Measurements from ENCODE around the gene ADCY7.

The ADCY7 gene

DNA sequence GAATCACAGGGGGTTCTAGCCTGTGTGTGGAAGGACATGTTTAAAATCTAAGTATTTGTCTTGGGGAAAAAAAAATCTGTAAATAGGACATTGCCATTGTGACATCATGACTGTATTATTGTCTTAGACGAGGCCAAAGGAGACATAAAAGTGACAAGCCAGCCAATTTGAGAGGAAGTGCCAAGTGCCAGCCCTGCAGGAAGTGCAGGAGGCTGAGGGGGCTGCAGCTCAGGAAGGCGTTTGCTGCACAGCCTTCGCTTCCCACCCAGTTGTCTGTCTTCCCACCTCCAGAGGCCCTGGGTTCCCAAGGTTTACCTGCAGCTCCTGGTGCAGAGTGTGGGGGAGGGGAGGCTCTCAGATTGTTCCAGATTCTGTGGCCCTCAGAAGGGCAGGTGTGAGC is 1.3 kb downstream of the ADCY7 start:
- no peak for DNase-seq (ENCODE audit: low spot score)

DNA sequence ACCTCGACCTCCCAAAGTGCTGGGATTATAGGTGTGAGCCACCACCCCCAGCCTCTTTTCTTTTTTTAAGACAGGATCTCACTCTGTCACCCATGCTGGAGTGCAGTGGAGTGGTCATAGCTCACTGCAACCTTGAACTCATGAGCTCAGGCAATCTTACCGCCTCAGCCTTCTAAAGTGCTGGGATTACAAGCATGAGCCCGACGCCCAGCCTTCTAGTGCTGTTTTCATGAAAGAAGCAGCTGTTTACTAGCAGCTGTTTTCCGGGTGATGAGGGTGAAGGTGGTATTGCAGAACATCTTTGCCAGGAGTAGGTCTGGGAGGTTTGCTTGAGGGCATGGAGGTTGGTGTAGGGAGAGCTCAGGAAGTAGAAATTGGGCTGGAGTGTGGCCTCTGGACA is 2.0 kb downstream of the ADCY7 start:
- no peak for DNase-seq (ENCODE audit: low spot score)

DNA sequence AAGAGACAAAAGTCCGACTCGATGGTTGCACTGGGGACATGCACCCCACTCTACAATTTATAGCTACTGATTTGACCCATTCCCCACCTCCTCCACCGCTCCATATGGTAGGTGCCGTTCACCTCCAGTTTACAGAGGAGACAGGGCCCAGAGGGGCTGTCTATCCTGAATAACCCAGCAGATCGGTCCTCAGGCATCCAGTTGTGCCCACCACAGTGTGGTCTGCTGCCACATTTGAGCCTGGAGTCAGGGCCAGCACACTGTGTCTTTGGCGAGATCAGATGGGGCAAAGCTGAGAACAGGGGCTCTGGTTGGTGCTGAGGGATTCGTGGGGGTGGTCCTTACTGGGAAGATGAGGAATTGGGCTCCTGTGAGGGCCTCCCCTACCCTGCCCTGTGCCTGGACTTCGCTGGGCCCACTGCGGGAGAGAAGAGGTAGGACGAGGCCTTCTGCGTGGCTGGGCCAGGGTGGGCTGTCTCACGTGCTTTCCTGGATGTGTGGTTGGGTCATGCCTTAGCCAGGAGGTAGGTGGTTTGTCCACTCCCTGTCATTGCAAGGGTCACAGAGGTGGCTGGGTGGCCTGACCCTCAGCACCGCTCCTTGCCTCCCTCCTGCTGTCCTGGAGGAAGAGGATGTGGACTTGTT is 2.8 kb downstream of the ADCY7 start:
- no peak for DNase-seq (ENCODE audit: low spot score)

DNA sequence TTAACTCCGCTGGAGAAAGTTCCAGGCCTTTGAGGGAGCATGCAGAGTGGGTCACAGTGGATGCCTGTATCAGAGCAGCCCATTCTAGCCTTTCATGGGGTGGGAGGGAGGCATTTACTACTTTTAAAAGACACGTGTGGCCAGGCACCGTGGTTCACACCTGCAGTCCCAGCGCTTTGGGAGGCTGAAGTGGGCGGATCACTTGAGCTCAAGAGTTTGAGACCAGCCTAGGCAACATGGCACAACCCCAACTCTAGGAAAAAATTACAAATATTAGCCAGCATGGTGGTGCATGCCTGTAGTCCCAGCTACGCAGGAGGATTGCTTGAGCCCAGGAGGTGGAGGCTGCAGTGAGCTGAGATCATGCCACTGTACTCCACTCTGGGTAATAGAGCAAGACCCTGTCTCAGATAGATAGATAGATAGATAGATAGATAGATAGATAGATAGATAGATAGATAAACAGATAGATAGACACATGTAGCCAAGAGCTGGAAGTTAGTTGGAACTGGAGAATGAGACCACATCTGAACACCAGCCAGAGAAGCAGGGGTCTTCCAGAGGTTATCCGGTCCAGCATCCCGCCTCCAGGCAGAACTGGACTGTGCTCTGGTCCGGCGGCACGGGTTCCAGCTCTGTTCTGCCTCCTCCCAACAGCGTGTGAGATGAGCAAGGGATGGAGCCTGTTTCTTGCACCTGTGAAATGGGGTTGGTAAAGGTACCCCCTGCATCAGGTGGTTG is 3.6 kb downstream of the ADCY7 start:
- no peak for DNase-seq (ENCODE audit: low spot score)

DNA sequence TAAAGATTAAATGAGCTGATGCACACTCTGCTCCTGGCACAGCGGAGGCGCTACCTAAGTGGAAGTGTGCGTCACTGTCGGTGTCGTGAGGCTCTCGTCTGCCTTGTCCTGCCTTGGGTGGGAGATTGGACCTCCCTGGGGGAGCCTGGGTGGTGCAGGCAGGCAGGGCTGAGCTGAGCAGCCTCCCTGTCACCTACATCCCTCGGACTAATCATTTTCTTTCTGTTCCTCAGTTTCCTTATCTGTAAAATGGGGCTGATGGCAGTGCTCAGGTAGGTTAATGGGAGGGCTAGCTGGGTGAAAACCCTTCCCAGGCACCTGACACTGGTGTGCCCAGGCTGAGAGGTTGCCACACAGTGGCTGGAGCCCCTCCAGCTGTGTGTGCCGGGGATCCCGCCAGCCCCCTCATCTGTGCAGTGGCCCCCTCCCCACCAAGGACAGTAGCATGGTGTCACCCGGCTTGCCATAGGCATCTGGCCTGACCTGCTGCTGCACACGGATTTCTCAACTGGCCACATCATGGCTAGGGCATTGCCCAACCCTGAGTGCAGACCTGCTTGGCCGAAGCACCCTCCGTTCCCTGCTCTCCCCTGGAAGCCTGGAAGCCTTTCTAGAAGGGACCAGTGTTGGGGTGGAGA is 4.3 kb downstream of the ADCY7 start:
- no peak for DNase-seq (ENCODE audit: low spot score)

- DNase-seq (ENCODE audit: low spot score), result no peak
Measured at GRCh38 chr16:50271148-50272041, 5.0 kb downstream of the ADCY7 start.

GRCh38 chr16:50272111-50272571 is 5.8 kb downstream of the ADCY7 start:
- no peak for DNase-seq (ENCODE audit: low spot score)

- no peak for DNase-seq (ENCODE audit: low spot score)
Measured at GRCh38 chr16:50272687-50273381, 6.5 kb downstream of the ADCY7 start.

GRCh38 chr16:50273382-50273690 is 7.0 kb downstream of the ADCY7 start:
- no peak for DNase-seq (ENCODE audit: low spot score)

DNA sequence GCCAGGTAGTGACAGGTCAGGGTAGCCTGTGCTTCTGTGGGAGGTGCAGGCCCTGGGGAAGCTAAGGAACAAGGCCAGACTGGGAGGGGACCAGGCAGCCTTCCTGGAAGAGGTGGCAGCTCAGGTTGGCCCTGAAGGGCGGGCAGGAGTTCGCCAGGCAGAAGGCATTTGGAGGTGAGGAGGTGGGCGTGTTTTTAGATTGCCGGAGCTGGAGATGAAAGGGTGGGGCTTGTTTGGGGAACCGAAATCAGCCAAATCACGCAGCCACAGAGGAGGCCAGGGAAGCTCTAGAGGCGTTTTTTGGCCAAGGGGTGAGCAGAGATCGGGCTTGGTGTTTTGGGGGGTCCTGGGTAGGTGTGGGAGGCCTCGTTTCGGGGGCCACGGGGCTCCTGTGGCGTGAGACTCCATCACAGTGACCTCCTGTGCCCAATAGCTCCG is 7.6 kb downstream of the ADCY7 start:
- DNase-seq (ENCODE audit: low spot score), result no peak

DNA sequence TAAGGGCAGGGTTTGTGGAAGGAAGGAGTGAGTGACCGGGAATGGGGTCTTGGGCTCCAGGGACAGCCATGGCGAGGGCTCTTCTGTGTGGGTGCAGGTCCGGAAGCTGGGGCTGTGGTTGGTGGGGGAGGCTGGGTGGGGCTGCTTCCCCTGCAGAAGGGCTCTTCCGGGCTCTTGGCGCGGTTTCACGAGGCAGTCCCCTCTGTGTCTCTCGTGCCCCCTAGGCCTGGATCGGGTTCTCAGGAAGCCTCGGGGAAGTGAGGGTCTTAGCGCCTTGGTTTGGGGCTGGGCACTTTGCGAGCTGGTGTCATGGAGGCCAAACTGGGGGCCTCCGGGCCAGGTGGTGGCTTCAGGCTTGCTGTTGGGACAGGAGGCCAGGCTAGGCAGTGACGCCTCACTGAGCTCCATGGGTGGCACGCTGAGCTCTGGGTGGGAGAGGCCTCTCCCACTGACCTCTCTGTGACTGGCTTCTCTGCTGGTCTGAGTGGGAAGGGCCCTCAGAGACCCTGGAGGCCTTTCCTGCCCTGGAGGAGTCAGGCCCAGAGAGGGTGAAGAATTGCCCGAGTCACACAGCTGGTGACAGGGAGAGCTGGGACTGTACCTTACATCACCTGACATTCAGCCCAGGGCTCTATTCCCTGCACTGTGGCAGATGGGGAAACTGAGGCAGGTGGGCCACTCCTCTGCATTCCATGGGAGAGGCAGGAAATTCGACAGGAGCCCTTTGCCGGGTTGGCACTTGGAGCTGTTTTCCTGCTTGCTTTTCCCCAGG is 8.2 kb downstream of the ADCY7 start:
- no peak for DNase-seq (ENCODE audit: low spot score)

- no peak for DNase-seq (ENCODE audit: low spot score)
Measured at GRCh38 chr16:50275098-50275415, 8.7 kb downstream of the ADCY7 start.

GRCh38 chr16:50275428-50276325 is 9.3 kb downstream of the ADCY7 start:
- DNase-seq (ENCODE audit: low spot score), result no peak

DNA sequence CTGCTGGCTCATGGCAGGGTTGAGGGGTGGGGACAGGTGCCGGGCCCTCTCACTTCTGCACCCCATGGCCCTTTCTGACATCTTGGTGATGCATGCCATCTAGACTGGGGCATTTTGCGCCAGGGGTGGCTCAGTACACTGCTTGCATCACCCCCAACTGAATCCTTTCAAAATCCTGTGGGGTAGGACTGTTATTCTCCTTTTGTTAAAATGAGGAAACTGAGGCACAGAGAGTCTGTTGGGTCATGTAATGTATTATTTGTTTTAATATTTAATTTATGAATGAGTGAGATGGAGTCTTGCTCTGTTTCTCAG is 9.9 kb downstream of the ADCY7 start:
- no peak for DNase-seq (ENCODE audit: low spot score)

GRCh38 chr16:50276801-50277555 is 10.6 kb downstream of the ADCY7 start:
- no peak for DNase-seq (ENCODE audit: low spot score)

DNA sequence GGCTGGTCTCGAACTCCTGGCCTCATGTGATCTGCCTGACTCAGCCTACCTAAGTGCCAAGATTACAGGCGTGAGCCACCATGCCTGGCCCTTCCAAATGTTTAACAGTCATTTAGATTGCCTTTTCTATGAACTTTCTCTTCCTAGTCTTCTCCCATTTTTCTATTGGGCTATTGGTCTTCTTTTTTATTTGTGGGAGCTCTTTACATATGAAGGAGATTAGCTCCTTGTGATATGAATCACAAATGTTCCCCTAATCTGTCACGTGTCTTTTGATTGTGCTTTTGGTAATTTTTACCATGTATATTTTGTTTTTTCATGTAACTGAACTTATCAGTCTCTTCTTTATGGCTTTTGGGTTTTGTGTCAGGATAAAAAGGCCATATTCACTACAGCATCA is 11.9 kb downstream of the ADCY7 start:
- DNase-seq (ENCODE audit: low spot score), result no peak

DNA sequence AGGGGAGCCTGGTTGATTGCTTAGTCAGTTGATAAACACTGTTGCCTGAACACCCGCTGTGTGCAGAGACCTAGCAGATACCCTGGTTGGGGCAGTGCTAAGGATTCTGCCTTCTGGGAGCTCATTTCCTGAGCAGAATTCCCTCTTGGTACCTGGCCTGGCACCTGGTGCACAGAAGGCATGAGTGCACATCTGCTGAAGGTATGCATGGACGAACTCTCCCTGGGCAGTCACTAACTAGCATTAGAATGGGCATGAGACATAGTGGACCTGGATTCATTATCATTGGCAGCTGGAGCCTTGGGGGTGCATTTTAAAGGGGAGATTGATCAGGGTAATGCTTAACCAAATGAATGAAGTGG is 13.1 kb downstream of the ADCY7 start:
- no peak for DNase-seq (ENCODE audit: low spot score)

DNA sequence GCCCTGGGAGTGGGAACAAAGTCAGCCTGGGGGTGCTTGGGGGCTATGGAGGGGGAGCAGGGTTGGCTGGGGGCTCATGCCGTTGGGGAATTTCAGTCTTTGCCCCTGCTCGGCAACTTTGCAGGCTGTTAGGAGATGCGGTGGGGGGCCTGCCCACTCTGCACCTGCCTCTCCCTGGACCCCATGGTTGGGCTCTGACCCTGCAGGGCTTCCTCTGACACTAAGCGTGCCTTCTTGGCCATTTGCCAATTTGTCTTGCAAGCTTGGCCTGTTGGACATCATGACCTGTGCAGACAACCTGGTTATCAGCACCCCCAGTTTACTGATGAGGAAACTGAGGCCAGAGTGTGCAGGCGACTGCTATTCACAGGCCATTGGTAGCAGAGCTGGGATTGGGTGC is 14.6 kb downstream of the ADCY7 start:
- no peak for DNase-seq (ENCODE audit: low spot score)

DNA sequence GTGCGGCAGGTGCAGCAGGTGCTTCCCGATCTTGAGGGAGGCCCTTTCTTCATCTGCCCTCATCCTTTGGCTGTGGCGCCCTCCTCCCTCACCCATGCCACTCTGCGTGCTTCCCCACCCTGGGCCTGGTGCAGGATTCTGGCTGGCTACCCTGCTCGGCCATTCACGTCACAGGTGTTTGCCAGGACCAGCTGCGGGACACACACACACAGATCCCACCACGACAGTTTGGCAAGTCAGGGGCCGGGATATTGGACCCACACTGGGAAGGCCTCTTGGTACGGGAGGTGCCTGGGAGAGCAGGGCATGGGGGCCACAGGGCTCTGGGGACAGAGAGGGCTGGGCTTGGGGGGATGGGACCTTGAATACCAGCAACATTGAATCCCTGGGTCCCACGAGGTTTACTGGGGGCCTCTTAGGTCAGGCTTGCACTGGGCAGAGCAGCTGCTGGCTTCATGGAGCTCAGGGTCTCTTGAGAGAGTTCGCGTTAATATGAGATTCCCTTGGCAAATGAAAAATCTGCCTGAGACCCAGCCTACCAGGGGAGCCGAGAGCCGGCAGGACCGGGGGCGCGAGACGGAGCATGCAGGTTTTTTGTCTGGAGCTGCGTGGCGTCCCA is 15.1 kb downstream of the ADCY7 start:
- no peak for DNase-seq (ENCODE audit: low spot score)

Measured in AG08395 (cell line).